OCI-LY1 (cell line): Measurements from ENCODE around the gene TMEM18.

ENCODE experiments used
- EZH2 ChIP-seq: fragments of 200-600 bp; sonication (generic), shearing (Covaris generic); IDR thresholded peaks from 2 replicates; pipeline ENCODE4 v1.8.0; 2017; ENCODE audit warnings: borderline replicate concordance, mixed run types, mild to moderate bottlenecking, antibody characterized with exemption, low read length, moderate library complexity, mixed read lengths
- TF ChIP-seq, protein P1 (sequence below): fragments of 200-600 bp; sonication (generic), shearing (Covaris generic); IDR thresholded peaks from 2 replicates; pipeline ENCODE4 v1.5.1; 2017; ENCODE audit warnings: mild to moderate bottlenecking, antibody characterized with exemption, low read length, moderate library complexity, mixed read lengths

DNA sequence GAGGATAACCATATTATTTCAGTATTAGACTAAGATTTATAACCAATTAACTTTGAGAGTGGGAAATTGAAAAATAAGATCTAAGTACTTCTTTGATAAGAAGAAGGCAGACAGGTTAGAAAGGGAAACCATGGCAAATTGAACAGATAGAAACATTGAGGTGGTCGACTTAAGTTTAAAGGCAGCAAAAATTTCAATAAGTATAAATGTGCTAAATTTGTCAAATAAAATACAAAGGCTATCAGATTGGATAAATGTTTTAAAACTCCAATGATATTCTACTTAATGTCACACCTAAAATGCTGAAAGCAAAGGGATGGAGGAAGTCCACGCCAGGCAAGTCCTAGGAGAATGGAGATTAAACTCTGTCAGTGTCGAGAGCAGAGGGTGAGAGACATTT is 59.2 kb downstream of the TMEM18 start:
- no peak for TF ChIP-seq EZH2
- TF ChIP-seq, protein P1, sequence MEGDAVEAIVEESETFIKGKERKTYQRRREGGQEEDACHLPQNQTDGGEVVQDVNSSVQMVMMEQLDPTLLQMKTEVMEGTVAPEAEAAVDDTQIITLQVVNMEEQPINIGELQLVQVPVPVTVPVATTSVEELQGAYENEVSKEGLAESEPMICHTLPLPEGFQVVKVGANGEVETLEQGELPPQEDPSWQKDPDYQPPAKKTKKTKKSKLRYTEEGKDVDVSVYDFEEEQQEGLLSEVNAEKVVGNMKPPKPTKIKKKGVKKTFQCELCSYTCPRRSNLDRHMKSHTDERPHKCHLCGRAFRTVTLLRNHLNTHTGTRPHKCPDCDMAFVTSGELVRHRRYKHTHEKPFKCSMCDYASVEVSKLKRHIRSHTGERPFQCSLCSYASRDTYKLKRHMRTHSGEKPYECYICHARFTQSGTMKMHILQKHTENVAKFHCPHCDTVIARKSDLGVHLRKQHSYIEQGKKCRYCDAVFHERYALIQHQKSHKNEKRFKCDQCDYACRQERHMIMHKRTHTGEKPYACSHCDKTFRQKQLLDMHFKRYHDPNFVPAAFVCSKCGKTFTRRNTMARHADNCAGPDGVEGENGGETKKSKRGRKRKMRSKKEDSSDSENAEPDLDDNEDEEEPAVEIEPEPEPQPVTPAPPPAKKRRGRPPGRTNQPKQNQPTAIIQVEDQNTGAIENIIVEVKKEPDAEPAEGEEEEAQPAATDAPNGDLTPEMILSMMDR, result no peak
